Suppressor macrophage (primary cell): ENCODE results near the gene TNFRSF25.

Experiments
- DNase-seq, 4 experiments: peaks; one replicate each; pipeline ENCODE4 v3.0.0-alpha.2; 2020 to 2022
- total RNA-seq, 17 experiments: gene quantifications; one replicate each; lab custom pipeline; 2026; ENCODE audit warnings: mixed read lengths in 6 of 17, inconsistent platforms in 3 of 17; lab: John Stamatoyannopoulos, UW

The TNFRSF25 gene, protein sequence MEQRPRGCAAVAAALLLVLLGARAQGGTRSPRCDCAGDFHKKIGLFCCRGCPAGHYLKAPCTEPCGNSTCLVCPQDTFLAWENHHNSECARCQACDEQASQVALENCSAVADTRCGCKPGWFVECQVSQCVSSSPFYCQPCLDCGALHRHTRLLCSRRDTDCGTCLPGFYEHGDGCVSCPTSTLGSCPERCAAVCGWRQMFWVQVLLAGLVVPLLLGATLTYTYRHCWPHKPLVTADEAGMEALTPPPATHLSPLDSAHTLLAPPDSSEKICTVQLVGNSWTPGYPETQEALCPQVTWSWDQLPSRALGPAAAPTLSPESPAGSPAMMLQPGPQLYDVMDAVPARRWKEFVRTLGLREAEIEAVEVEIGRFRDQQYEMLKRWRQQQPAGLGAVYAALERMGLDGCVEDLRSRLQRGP
- 0 to 2.5 (median 0.03) reads per million in 17 experiments for total RNA-seq

DNA sequence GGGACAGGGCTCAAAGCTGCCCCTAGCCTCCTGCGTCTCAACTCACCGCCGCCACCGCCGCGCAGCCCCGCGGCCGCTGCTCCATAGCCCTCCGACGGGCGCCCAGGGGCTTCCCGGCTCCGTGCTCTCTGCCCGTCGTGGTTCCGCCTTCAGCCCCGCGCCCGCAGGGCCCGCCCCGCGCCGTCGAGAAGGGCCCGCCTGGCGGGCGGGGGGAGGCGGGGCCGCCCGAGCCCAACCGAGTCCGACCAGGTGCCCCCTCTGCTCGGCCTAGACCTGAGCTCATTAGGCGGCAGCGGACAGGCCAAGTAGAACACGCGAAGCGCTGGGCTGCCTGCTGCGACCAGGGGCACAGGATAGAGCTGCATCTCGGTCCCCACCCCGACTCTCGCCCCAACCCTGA is at the start of gene TNFRSF25:
Gene TNFRSF25, minus strand, starts transcription at position 151 of the 400 bp plus-strand sequence. Its CDS starts 66 bp downstream, at position 85.
- no peak for DNase-seq

DNA sequence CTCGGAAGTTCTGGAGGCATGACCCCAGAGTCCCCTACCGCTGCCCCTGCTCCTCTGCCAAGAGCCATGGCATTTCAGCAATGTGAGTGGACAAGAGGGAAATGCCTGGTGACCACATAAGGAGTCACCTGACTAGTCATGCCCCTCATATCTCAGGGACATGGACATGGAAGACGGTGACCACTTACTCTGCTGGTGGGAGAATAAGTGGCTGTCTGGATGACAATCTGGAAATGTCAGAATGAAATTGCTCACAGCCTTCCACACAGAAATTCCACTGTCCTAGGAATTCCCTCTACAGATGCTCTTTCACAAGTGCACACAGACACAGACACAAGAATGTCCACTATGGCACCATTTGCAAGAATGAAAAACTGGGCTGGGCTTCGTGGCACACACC is 49.8 kb upstream of the TNFRSF25 start:
- DNase-seq: no peak

DNA sequence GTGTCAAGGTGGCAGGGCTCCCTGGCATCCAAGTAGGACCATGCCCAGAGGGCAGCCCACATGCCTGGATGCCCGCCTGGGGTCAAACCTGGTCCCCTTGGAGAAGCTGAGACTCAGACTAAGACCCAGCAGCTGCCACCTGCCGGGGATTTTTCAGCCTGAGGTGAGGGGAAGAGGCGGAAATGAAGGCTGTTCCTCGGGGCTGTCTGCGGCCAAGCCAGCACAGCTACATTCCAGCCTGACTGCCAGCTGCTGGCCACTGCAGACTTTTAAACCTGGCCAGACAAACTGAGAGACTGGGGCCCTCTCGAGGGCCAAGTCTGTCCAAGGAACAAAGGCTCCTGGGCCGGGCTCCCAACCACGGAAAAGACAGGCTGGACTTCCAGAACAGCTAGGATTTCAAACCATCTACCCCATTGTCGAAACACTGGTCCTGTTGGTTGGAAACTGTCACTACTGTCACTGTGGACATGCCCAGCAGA is 47.4 kb upstream of the TNFRSF25 start:
- DNase-seq: no peak

DNA sequence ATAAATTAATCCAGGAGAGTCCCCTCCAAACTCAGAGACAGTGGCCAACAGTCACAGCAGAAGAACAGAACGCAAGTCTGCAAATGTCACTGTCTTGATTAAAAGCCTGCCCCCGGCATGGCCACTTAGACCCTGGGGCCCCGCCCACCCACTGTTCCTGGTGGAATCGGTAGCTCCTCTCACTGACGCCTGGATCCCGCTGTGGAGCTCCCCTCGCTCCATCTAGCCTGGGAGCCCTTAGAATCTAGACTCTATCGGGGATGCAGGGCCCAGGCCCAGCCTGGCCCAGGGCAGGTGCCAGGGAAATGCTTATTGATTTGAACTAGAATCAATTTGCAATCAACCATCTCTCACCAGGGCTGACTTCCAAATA is 46.9 kb upstream of the TNFRSF25 start:
- DNase-seq: no peak

DNA sequence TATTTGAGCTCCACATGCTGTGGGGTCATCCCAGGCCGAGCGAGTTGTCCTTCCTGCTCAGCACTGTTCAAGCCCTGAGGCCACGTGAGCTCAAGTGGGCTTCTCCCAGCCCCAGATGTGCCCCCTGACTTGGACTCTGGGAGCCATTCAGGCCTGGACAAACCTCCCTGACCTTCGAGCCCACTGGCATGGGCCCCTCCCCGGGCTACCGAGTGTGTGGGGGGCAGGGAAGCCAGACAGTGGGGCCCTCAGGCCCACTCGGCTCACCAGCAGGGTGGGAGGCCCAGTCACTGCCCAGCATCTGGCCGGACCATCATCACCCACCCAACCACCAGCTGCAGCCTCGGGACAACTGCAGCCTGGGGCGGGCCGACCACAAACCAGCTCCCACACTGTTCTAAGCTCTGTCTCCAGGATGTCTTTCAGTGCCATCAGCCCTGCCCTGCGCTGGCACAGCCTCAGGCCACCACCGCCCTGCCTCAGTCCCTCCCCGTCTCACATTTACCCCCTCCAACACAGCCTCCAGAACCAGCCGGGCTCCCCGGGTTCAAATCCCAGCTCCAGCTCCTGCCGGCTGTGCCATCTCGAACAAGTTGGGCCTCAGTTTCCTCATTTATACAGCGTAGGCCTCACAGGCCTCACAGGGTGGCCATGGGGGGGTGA is 46.4 kb upstream of the TNFRSF25 start:
- DNase-seq: no peak

DNA sequence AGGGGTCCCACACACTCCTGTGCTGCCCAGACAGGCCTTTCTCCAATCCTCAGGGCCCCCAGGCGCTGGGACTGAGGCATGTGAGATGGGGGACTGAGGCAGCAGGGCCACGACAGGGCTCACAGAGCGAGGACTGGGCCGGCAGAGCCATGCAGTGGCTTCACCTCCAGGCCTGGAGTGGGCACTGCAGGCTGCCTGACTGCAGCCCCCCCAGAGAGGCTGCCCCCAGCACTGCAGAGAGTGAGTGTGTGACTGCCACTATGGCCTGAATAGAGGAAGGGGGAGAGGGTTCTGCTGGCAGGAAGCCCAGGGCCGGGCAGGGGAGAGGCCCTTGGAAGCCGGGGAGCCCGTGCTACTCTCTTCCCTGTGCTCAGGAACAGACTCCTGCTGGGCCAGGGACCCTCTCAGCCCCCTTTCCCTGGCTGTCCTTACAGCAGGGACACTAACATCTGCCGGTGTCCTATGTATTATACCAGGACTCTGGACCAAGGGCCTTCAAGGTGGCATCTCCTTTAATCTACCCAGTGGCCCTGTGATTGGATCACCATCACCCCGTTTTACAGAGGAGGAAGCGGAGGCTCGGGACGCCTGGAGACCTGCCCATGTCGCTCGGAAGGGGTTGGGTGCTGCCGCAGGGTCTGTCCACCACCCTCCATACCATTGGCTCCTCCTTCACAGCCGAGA is 45.7 kb upstream of the TNFRSF25 start:
- no peak for DNase-seq

DNA sequence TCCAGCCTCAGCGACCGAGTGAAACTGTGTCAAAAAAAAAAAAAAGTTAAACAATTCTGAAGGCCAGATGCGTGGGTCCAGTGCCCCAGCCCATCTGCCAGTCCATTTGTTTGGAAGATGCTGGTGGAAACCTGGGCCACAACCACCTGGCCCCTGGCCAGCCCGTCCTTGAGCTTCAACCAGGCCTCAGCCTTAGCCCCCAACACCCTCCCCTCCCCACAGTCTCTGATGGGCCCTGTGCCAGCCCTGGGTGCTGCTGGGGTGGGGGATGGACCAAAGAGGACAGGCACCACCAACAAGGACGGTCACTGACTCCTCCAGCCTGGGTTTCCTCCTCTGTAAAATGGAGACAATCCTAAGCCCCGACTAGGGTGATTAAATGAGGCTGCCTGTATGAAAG is 45.1 kb upstream of the TNFRSF25 start:
- DNase-seq: no peak

DNA sequence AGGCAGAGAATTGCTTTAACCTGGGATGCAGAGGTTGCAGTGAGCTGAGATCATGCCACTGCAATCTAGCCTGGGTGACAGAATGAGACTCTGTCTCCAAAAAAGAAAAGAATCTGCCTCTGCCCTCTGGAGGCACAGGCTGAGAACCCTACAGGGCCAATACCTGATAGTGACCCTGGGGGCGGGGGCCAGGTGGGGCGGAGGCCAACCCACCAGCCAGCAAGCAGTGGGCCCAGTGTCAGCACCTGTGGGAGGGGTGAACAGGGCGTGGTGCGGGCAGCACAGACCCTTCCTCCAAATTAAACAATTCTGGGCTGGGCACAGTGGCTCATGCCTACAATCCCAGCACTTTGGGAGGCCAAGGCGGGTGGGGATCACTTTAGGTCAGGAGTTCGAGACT is 44.5 kb upstream of the TNFRSF25 start:
- DNase-seq: no peak

DNA sequence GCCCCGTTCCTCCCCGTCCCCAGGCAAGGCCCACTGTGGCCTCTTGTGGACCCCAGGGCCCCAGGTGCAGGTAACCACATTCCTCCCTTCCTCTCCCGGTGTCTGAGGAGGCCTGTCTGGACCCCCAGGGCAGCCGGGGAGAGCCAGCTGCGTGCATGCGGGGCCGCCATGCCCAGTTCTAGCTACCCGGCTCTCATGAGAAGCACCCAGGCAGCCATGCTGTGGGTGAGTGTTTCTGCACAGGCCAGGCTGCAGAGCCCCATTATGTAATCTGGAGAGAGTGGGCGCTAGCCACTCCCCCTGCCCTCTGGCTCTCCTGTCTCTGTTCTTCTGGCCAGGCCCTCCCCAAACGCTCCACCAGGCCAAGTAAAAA is 43.9 kb upstream of the TNFRSF25 start:
- DNase-seq: peak; percentile 80 to 90 (median 88)

DNA sequence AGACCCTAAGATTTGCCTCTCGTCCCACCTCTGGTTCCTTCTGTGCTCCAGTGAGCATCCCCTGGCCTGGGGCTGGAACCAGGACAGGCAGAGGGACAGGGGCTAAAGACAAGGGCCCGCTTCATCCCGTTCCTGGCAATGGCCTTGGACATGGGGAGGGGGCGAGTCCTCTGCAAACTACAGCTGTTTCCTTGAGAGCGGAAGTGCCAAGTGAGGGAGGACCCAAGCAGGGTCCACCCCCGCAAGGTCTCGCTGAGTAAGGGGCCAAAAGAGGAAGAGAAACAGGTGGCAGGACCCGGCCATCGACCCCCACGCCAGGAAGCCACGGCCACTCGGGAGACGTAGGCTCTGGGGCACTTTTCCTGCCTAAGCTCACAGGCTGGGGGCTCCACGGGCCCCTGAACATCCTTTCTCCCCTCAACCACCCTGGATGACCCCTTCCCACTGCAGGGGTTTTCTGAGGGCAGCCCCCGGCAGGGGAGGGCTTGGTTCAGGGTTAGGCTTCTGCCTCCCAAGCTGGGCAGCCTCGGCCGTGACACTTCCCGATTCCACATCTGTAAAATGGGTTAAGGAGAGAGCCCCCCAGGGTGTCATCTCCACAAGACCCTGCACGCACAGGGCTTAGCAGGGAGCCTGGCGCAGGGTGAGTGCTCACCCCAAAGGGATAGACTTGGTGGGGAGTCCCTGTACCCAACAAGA is 43.4 kb upstream of the TNFRSF25 start:
- DNase-seq: peak; percentile 30 to 69 (median 62)

DNA sequence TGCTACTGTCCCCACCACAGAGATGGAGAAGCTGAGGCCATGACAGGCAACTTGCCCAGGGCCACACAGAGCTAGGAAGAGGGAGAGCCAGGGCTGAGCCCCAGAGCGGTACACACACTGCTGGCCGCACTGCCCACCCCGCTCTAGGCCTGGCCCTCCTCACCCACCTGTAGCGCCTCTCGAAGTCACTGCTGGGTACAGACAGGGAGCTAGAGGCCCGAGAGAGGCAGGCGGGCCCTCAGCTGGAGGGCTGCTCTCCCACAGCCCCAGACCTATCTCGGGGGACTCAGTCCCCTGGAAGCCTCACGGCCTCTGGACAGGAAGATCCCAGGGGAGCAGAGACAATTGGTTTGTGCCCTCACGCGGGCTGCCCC is 42.8 kb upstream of the TNFRSF25 start:
- no peak for DNase-seq

DNA sequence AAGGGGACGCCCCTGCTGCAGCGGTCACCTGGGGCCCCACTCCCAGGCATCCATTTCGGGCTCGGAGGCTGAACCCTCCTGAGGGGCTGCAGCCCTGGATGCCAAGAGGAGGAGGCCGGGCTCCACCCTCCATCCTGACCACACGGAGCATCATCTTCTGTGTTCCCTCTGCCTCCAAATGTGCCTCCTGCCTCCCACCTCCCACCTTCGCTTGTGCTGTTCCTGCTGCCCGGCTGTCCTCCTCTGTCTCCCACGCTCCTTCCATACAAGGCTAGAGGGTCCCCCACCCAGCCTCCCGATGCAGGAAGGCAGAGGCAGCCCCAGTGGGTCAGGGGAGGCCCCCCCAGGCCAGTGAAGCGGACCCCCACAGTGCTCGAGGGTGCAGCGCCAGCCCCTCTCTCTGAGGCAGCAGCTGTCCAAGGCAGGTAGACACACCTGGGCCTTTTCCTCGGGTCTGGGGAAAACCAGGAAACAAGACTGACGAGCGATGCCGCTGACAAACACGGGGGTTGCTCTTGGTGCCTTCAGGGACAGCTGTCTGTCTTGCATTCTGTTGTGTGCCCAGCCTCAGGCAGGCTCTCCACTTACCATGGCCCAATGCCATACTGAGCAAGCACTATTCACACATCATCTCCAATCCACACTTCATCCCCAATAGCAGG is 42.3 kb upstream of the TNFRSF25 start:
- no peak for DNase-seq

DNA sequence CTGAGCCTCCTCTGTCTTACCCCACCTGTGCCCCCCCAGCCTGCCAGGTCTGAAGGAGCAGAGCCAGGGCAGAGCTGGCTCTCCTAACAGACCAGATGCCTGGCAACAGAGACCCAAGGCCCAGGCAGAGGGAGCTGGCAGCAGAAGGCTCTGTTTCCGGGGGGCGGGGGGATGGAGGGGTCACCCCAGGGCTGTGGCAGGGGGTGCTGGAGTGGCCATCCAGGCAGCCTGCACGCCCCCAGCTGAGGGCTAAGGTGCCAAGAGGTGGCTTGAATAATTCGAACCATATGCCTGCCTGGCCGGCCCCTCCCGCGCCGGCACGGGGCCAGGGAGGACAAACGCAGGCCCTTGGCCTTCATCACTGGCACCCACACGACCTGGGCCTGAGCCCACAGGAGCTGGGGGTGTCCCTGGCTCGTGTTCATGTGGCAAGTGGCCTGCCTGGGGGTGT is 41.5 kb upstream of the TNFRSF25 start:
- no peak for DNase-seq

DNA sequence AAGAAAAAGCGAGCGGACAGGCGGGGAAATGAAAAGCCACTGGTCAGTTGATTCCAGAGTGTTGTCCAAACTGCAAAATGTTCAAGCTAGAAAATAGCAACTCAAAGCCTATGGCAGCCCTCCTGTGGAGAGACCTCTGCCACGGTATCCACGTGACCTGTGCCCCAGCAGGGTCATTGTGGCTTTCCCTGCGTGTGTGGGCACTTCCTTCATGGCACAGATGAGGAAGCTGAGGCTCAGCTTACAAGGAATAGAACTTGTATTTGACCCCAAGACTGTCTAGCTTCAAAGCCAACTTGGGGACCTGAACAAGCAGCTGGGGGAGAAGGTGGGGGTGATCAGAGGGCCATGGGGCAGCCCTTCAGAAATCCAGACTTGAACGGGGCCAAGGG is 41.1 kb upstream of the TNFRSF25 start:
- peak; percentile 76 to 88 (median 86) for DNase-seq

DNA sequence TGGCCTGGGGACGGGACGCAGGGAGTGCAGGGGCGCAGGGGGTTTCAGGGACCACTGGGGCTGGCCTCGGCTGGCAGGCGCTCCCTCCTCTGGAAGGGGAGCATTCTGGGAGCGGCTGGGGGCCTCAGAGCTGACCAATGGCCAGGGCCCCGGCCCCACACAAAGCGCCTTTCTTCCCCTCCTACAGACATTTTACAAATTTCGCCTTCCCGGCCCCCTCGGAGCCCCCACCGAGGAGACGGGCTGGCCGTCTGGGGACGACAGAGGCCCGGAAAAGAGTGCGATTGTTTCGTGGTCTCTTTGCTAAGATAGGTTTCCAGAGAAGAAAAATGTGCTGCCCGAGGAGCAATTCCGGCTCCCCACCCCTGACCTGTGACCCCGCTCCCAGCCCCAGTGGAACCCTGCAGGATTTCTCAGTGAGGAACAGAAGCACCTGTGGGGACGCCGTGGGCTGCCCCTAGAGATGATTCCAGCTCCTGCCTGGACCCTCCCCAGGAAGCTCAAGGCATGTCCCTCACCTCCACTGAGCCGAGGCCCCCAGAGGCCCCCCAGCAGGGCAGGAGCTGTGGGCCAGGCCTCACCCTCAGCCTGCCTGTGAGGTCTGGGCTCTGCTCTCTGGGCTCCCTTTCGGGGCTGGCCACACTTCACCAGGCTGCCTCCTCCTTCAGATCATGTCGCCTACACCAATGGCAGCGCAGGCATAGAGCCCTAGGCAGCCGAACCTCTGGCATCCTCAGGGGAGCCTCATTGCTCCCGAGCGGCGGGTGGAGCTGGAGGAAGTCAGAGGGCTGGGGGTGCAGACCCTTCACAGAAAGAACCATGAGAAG is 40.5 kb upstream of the TNFRSF25 start:
- DNase-seq: no peak

DNA sequence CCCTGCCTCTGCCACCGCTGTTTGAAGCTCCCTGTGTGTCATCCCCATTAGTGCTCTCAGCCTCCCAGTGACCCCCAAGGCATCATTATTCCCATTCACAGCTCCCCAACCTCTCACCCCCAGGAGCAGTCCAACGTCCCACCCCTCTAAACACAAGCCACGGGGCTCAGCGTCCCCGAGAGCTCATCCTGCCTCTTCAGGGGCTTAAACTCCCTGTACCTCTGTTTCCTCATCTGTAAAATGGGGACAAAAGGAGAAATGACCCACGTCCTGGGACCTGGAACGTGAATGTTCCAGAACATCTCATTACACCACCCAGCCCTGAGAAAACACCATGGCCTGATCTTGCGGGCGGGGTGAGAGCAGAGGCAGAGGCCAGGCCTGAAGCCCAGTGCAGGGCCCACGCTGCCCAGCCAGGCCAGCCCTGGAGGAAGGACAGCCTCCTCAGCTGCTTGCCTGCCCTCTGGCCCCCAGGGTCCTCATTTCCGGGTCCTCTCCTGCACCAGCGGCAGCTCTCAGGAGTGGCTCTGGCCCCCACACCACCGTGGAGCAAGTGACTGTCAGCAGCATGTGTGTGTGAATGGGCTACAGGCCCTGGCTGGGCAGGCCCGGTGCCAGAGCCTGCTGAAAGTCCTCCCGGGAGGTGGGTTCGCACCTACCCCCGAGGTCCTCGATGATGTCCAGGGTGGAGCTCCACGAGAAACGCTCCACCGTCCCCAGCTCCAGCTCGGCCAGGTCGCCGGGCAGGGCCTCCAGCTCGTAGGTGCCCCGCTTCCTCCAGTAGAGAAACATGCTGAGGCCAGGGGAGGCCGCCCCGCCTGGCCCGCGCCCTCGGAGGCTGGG is 39.6 kb upstream of the TNFRSF25 start:
- DNase-seq: no peak

DNA sequence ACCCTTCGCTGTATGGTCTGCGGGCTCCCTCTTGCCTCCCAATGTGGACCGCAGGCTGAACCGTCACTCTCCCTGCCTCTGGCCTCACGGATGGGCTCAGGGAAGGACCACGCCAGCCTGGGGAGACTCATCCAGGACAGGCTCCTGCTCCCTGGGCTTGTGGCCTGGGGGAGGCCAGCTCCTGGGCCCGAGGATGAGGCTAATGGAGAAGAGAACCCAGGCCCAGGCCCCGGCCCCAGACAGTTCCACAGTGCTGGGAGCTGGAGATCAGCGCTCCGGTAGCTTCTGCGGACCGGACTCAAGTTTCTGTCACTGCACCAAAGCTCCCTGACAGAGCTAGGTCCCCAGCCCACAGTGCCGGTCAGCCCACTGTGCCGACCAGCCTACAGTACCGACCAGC is 38.9 kb upstream of the TNFRSF25 start:
- DNase-seq: no peak

DNA sequence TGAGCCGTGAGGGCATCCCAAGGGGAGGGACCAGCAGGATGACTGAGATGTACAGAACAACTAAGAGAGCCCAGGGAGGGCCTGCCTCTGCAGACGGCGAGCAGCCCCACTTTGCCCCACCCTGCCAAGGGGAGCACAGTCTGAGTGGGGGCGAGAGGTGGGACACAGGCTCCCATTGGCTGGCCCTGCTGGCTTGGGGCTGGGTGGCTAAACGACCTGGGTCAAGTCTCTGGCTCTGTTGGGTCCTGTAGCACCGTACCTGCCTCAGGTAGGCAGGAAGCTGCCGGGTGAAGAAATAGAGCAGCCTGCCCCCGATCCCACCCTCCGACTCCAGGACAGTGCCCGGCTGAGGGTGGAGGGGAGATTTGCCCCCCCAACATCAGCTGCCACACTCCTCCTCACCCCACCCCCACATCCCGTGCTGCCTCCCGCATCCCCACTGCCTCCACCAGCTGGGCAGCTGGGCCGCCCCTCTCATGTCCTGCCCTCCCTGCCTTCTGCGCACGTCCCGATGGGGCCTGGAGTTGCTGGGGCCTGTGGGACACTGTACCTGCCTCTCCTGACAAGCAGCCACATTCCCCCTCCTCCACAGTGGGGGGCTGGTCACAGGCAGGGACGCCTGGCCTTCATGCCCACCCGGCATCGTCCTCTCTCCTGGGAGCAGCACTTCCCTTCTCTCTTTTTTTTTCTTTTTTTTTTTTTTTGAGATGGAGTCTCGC is 38.1 kb upstream of the TNFRSF25 start:
- no peak for DNase-seq
